ENCODE measurements around the gene TNNT2.

The TNNT2 gene

DNA sequence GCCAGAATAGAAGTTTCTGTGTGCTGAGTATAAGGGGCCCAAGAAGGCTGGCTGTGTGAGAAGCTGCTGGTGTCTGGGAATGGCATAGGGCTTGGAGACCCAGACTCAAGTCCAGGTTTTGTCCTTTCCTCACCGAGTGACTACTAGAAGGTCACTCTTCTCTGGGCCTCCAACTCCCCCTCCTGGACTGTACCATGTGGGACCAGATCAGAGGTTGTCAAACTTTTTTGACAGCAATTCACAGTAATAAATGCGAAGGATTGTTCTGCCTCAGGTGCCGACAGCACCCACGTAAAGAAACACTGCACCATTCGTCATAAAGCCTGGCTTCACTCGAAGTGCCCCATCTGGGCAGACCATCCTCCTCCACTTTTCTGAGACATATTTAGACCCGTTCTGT, 65.2 kb downstream of the TNNT2 start:
- WGBS, 2 experiments (ENCODE audit: insufficient coverage in 2 of 2), result 89 to 91% methylated on average over 7 of the region's 7 CpGs
- no peak overlapping the region for H3K27ac ChIP-seq (ENCODE audit: low read depth, low read length, severe bottlenecking)

GRCh38 chr1:201311356-201312011, 66.0 kb downstream of the TNNT2 start:
- no peak overlapping the region for H3K4me3 ChIP-seq (ENCODE audit: extremely low read depth, insufficient read depth, low read length, poor library complexity, severe bottlenecking)
- H3K36me3 ChIP-seq (ENCODE audit: control insufficient read depth, insufficient read depth, low read length), result no peaks in the 10 kb centered on the region
- peaks cover 16% of the 10 kb centered on the region for H3K4me1 ChIP-seq (ENCODE audit: control insufficient read depth, insufficient read depth, low read length, poor library complexity, severe bottlenecking)
- H3K27ac ChIP-seq (ENCODE audit: low read depth, low read length, severe bottlenecking), result no peak overlapping the region
- WGBS, 2 experiments (ENCODE audit: insufficient coverage in 2 of 2), result 54 to 57% methylated on average over 5 of the region's 8 CpGs
- H3K9me3 ChIP-seq (ENCODE audit: control insufficient read depth, low read length), result no peaks in the 10 kb centered on the region

More for the DNA sequence above, 65.2 kb downstream of the TNNT2 start:
- Histone ChIP-seq H3K36me3 (ENCODE audit: control insufficient read depth, insufficient read depth, low read length) (no peaks in the 10 kb centered on the region), H3K4me1 (ENCODE audit: control insufficient read depth, insufficient read depth, low read length, poor library complexity, severe bottlenecking) (peaks cover 16% of the 10 kb centered on the region), H3K9me3 (ENCODE audit: control insufficient read depth, low read length) (no peaks in the 10 kb centered on the region), H3K4me3 (ENCODE audit: extremely low read depth, insufficient read depth, low read length, poor library complexity, severe bottlenecking) (no peak overlapping the region)

- Histone ChIP-seq H3K9me3 (ENCODE audit: control insufficient read depth, low read length) (no peaks in the 10 kb centered on the region), H3K36me3 (ENCODE audit: control insufficient read depth, insufficient read depth, low read length) (no peaks in the 10 kb centered on the region), H3K4me3 (ENCODE audit: extremely low read depth, insufficient read depth, low read length, poor library complexity, severe bottlenecking) (no peak overlapping the region), H3K27ac (ENCODE audit: low read depth, low read length, severe bottlenecking) (no peak overlapping the region), H3K4me1 (ENCODE audit: control insufficient read depth, insufficient read depth, low read length, poor library complexity, severe bottlenecking) (peaks cover 16% of the 10 kb centered on the region)
- 92 to 100% methylated on average over 3 of the region's 4 CpGs for whole genome bisulfite sequencing, 2 experiments (ENCODE audit: insufficient coverage in 2 of 2)
These were observed 66.5 kb downstream of the TNNT2 start for GRCh38 chr1:201310986-201311355.

DNA sequence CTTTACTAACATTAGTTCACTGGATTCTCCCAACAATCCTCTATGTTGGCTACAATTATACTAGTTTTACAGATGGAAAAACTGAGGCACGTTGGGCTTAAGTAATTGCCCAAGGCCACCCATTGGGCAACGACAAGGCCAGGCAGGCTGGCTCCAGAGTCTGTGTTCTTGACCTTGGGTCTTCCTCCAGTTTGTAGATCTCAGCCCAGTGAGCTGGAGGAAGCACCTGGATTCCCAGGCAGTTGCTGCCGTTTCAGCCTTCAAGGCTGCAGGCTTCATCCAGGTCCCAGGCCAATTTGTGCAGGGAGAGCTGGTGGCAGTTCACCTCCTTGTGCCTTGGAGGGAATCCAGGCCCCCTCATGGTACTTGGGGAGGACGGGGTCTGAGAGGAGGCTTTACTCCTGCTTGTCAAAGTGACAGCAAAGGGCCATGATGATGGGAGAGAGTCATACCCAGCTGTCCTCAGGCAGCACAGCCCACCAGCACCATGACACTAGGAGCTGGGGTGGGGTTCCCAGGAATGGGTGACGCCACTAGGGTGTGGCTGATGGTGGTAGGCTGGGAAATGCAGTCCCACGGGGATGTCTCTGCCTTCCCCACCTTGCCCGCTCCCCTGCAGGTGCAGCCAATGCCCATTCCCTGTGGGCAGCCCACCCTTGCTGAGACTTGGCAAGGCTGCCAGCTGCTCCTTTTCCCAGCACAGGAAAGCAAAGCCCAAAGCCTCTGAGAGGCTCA, 67.1 kb downstream of the TNNT2 start:
- WGBS, 2 experiments (ENCODE audit: insufficient coverage in 2 of 2), result 90 to 91% methylated on average over 6 to 7 of the region's 7 CpGs

DNA sequence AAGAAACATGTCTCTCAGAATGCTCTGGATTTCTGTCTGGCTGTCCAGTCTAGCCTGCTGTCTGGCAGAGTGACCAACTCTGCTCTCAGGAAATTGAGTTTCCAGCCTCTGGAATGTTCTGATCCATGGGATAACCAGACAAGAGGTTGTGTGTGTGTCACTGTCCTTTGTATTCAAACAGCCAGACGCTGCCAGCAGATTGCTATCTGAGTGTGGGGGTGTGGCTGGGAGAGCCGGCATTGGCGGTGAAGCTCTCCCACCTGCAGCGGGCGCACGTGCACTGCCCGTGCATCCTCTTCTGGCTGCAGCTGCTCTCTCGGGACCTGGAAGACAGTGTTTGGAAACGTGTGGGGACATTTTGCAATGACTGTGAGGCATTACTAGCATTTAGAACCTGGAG, 68.1 kb downstream of the TNNT2 start:
- Histone ChIP-seq H3K36me3 (ENCODE audit: control insufficient read depth, insufficient read depth, low read length) (no peaks in the 10 kb centered on the region), H3K9me3 (ENCODE audit: control insufficient read depth, low read length) (no peaks in the 10 kb centered on the region), H3K4me3 (ENCODE audit: extremely low read depth, insufficient read depth, low read length, poor library complexity, severe bottlenecking) (no peak overlapping the region), H3K27ac (ENCODE audit: low read depth, low read length, severe bottlenecking) (peak overlapping the region; percentile 79), H3K4me1 (ENCODE audit: control insufficient read depth, insufficient read depth, low read length, poor library complexity, severe bottlenecking) (peaks cover 16% of the 10 kb centered on the region)
- WGBS, 2 experiments (ENCODE audit: insufficient coverage in 2 of 2), result 0 to 2% methylated on average over 1 to 9 of the region's 9 CpGs

More for the DNA sequence above, 67.1 kb downstream of the TNNT2 start:
- H3K4me3 ChIP-seq (ENCODE audit: extremely low read depth, insufficient read depth, low read length, poor library complexity, severe bottlenecking), result no peak overlapping the region
- no peak overlapping the region for H3K27ac ChIP-seq (ENCODE audit: low read depth, low read length, severe bottlenecking)
- H3K4me1 ChIP-seq (ENCODE audit: control insufficient read depth, insufficient read depth, low read length, poor library complexity, severe bottlenecking), result peaks cover 16% of the 10 kb centered on the region
- H3K36me3 ChIP-seq (ENCODE audit: control insufficient read depth, insufficient read depth, low read length), result no peaks in the 10 kb centered on the region
- no peaks in the 10 kb centered on the region for H3K9me3 ChIP-seq (ENCODE audit: control insufficient read depth, low read length)
